AG04449 (cell line): ENCODE data around the gene PIGB.

ENCODE experiments used
- CTCF ChIA-PET: fragments of 350-600 bp; formaldehyde crosslinking; extraction: SDS; loops from one replicate; lab custom pipeline; 2021; ENCODE audit warnings: antibody characterized with exemption; lab: Yijun Ruan, JAX
- POLR2A ChIA-PET: fragments of 400-600, 350-600 bp; formaldehyde crosslinking; extraction: SDS; loops from one replicate; lab custom pipeline; 2020; ENCODE audit warnings: antibody characterized with exemption, inconsistent platforms; lab: Yijun Ruan, JAX
- DNase-seq: peaks from one replicate; pipeline ENCODE4 v3.0.0-alpha.2; 2010; ENCODE audit warnings: low read depth, low spot score
- H3K4me3 ChIP-seq: 2 replicates; pipeline ENCODE4 v1.5.1; 2011; ENCODE audit warnings: low read depth, mild to moderate bottlenecking, control low read depth, low read length
- CTCF ChIP-seq: IDR thresholded peaks from one replicate; pipeline ENCODE4 v1.5.1; 2011; ENCODE audit warnings: mild to moderate bottlenecking, moderate library complexity, low read length, control low read depth, inconsistent platforms; ENCODE audit not compliant: insufficient read depth; ENCODE audit errors: missing control alignments

Gene PIGB

GRCh38 chr15:55322467-55322866, 3.4 kb downstream of the PIGB start:
- CTCF ChIA-PET, result interaction anchor here (1.1 kb wide), 1 partner anchor 11 kb away, joined by 3 read pairs; no protein-coding TSS in a partner anchor
- no peak for DNase-seq
- no peak overlapping the region for H3K4me3 ChIP-seq
- POLR2A ChIA-PET, result interaction anchor here (0.6 kb wide), 1 partner anchor 9 kb away, joined by 3 read pairs; no protein-coding TSS in a partner anchor
- no peak for TF ChIP-seq CTCF

- CTCF ChIA-PET, result interaction anchor here (1.0 kb wide), 1 partner anchor 10 kb away, joined by 3 read pairs; no protein-coding TSS in a partner anchor
- POLR2A ChIA-PET, result no interaction called here
- H3K4me3 ChIP-seq, result no peak overlapping the region
- no peak for TF ChIP-seq CTCF
- no peak for DNase-seq
Observed at GRCh38 chr15:55327387-55327786, 8.4 kb downstream of the PIGB start.

GRCh38 chr15:55334371-55334770, 15.3 kb downstream of the PIGB start:
- H3K4me3 ChIP-seq, result no peak overlapping the region
- no peak for DNase-seq
- ChIA-PET CTCF (interaction anchor here (0.8 to 1.6 kb wide), 2 partner anchors 11 to 105 kb away, joined by 3 read pairs; no protein-coding TSS in a partner anchor), POLR2A (no interaction called here)
- no peak for TF ChIP-seq CTCF

GRCh38 chr15:55334997-55335396, 16.0 kb downstream of the PIGB start:
- ChIA-PET CTCF (interaction anchor here (1.4 to 1.6 kb wide), 2 partner anchors 74 to 105 kb away, joined by 3 read pairs; partner anchors contain the start of gene PIERCE2), POLR2A (no interaction called here)
- H3K4me3 ChIP-seq, result no peak overlapping the region
- DNase-seq, result no peak
- no peak for TF ChIP-seq CTCF

GRCh38 chr15:55337160-55337559, 18.1 kb downstream of the PIGB start:
- CTCF ChIA-PET, result interaction anchor here (1.3 kb wide), 1 partner anchor 10 kb away, joined by 3 read pairs; no protein-coding TSS in a partner anchor

GRCh38 chr15:55343168-55343567, 24.1 kb downstream of the PIGB start:
- ChIA-PET POLR2A (no interaction called here), CTCF (interaction anchor here (1.3 to 2.0 kb wide), 2 partner anchors 14 to 96 kb away, joined by 4 read pairs; no protein-coding TSS in a partner anchor)
- H3K4me3 ChIP-seq, result no peak overlapping the region
- no peak for DNase-seq
- no peak for TF ChIP-seq CTCF

More at GRCh38 chr15:55337160-55337559, 18.1 kb downstream of the PIGB start:
- POLR2A ChIA-PET, result no interaction called here
- no peak for TF ChIP-seq CTCF
- no peak for DNase-seq
- no peak overlapping the region for H3K4me3 ChIP-seq
